MV-4-11 (cell line): Measurements from ENCODE around the gene OST4.

Experiments used
- DNase-seq: peaks from one replicate; lab custom pipeline; 2025; lab: John Stamatoyannopoulos, UW

The OST4 gene

DNA sequence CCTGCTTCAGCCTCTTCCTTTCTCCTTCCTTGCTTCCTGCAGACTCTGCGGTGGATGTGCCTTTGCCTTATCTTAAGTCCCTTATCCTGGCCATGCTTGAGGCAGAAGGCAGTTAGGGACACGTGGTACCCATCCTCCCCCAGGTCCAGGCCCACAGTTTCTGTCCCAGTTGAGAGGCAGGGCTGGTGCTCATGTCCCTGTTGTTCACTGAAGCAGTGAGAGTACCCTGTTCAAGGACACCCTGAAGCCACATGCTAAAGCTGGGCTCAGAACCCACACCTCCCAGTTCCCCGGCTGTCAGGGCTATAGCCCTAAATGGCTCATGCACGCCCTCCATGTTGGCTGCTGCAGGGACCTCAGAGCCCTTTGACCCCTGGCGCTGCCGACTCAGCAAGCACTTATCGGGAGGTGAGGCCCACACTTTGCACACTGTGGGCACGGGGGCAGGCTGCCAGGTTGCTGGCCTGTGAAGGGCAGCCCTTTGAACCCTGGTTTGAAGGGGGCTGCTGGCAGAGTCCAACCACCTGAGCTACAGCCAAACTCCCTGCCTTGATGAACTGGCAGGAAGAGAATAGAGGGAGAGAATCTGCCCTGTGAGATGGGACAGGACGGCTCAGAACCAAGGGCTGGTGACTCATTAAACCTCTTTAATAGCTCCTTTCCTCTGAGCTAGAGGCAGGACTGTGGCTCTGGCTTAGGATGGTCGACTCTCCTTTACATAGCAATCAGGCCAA is 21.4 kb upstream of the OST4 start:
- no peak for DNase-seq

DNA sequence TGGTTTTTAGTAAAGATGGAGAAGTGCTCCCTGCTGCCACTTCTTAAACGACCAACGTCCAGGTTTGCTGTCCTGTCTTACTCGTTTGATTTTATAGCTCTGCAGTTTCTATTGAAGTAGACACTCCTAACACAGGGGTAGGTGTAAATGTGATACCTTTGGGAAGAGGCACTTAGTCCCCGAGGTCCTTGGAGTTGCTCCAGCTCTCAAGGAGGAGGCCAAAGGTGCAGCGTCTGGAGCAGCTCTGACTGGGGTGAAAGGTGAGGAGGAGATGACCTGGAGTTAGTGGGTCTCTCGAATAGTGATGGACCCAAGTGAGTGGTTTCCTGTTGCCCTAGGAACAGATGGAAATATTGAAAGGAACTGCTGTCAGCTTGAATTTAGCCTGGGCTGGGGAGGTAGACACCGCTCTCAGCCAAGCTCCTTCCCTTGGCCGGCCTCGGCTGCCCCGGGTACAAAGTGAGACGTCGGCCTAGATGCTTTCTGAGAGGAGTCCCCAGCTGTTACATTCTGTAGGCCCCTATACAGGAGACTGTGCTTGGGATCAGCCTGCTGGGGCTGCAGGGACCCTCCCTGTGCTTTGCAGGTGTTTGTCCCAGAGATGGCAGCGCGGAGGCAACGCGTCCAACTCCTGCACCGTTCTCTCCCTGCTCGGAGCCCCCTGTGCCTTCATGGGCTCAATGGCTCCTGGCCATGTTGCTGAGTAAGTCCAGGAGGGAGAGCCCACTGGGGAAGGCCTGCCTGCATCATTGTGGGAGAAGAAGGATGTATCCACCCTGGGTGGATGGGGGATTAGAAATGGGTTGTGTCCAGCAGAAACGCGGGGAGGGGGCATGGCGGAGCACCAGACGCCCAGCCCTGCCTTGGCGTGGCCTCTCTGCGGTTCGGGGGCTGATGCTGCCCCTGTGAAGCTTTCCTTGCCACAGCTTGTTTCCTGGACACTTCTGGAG is 20.6 kb upstream of the OST4 start:
- DNase-seq = no peak

DNA sequence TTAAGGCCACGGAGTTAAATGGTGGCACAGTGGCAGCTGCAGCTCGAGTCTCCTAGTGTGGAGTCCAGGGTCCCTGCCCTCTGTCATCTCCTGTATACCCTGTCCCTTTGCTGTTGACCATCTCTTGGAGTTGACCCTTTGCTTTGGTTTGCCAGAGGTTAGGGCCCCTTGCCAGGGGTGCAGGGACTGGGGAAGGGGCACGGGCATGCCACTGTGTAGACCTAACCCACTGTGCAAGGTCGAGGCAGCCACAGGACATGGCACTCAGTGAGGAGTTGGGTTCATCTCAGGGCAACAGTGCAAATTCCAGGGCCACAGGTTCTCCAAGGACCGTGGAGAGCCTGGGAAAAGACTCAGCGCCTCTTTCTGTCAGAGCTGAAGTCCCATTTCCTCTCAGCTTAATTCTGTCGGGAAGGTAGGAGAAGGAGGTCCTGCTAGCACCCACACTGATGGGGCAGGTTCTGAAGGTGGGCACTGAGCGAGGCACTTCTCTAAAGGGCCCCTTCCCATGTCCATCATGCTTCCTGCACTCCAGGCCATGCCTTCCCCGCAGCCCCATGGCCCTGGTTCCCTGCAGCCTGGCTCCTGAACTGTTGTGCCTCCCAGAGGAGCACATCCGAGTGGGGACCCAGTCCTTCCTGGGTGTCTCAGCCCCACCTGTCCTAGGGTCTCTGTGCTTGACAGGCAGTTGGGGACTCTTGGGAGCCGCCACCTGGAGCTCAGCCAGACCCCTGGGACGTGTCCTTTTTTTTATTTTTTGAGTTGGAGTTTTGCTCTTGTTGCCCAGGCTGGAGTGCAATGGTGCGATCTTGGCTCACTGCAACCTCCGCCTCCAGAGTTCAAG is 17.9 kb upstream of the OST4 start:
- no peak for DNase-seq

DNA sequence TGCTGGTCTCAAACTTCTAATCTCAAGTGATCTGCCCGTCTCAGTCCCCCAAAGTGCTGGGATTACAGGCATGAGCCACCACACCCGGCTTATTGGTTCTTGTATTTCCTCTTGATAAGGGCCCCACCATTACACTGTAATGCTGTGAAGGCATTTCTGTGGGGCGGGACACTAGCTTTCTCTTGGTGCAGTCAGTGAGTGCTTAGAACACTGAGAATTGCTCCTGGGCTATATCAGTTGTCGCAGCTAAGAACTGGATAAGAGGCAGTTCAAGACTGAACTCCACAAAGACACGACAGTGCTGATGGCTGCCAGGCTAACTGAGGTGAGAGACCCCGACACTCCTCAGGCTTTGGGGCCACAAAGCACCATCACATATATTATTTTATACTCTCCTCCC is 17.2 kb upstream of the OST4 start:
- DNase-seq = no peak

DNA sequence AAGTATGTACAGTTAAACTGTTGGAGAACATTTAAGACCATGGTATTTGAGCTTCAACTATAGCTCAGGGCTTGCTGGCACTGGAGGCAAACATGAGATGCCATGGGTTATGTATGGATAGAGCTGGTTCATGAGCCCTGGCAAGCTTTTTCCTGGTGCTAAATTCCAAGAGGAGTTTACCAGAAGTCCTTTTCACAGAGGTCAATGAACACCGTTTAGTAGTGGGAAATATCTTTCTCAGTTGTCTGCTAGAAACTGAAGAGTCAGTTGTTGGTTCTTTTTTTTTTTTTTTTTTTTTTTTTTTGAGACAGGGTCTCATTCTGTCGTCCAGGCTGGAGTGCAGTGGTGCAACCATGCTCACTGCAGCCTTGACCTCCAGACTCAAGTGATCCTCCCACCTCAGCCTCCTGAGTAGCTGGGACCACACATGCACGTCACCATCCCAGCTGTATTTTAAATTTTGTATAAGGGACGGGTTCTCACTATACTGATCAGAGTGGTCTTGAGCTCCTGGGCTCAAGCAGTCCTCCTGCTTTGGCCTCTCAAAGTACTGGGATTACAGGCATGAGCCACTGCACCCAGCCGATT is 16.5 kb upstream of the OST4 start:
- DNase-seq = no peak

DNA sequence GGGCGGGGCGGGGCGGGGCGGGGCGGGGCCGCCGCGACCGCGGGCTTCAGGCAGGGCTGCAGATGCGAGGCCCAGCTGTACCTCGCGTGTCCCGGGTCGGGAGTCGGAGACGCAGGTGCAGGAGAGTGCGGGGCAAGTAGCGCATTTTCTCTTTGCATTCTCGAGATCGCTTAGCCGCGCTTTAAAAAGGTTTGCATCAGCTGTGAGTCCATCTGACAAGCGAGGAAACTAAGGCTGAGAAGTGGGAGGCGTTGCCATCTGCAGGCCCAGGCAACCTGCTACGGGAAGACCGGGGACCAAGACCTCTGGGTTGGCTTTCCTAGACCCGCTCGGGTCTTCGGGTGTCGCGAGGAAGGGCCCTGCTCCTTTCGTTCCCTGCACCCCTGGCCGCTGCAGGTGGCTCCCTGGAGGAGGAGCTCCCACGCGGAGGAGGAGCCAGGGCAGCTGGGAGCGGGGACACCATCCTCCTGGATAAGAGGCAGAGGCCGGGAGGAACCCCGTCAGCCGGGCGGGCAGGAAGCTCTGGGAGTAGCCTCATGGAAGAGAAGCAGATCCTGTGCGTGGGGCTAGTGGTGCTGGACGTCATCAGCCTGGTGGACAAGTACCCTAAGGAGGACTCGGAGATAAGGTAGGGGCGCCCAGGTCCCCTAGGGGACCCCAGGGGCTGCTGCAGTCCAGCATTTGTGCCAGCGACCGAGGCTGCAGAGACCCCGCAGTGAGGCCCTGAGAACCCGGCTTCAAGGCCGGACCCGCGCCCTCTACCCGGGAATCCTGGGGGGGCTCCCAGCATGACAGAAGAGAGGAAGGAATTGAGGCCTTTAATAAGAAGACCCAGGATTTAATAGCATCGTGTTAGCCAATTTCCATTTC is 15.5 kb upstream of the OST4 start, which contains the start of gene KHK:
Gene KHK (plus strand): TSS at position 49 of the 870 bp plus-strand sequence. CDS start 488 bp downstream, at position 537.
- no peak for DNase-seq

DNA sequence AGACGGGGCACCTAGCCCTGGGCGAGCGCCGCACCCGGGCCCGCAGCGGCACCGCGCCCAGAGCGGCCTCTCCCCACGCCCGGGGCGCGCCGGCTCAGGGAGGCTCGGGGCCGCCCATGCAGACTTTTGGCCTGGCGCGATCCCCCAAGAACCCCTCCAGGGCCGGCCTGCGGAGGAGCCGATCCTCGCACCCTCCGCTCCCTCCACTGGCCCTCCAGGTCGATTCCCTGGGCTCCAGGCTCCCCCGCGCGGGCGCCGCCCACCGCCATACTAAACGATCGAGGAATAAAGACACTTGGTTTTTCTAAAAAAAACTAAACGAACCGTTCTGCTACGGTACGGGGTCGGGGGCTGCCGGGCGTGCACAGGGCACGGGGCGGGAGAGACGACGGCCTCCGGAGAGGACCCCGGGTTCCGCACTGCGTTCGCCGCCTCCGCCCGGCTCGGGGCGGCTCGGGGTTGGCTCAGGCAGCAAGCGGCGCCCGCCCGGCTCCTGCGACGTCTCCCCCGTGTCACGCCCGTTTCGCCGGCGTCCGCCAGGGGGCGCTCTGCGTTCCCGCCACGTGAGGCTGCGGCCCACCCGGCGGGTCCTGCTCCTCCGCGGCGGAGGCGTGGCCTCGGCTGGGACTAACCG is 14.8 kb upstream of the OST4 start:
- peak; percentile 89 for DNase-seq

DNA sequence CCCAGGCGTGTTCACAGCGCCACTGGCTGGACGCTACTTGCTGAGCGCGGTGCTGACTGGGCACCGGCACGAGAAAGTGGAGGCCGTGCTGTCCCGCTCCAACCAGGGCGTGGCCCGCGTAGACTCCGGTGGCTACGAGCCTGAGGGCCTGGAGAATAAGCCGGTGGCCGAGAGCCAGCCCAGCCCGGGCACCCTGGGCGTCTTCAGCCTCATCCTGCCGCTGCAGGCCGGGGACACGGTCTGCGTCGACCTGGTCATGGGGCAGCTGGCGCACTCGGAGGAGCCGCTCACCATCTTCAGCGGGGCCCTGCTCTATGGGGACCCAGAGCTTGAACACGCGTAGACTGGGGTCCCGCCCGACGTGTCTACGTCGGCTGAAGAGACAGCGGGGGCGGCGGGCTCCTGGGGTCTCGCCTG is 14.2 kb upstream of the OST4 start:
- peak; percentile 55 for DNase-seq

DNA sequence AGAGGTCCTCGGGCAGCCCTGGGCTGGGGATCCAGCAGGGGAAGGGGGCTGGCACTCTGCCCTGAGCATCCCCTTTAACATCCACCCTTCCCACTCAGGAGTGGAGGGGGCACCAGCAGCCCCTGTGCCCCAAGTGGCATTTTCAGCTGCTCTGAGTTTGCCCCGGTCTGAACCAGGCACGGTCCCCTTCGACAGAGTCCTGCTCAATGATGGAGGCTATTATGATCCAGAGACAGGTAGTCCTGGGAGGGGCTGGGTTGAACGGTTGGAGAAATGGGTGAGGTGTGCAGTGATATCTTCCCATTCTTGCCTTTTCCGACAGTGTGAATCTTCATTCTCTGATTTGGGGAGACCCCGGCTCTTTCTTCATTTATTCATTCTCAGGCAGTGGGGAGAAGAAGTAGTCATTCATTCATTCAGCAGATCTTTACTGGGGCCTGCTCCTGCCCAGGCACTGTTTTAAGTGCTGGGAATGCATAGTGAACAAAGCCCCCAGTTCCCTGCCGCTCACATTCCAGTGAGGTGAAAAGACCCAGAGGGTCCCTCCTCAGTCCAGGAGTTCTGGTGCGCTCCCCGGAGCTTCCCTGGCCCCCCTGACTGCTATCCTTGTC is 13.7 kb upstream of the OST4 start:
- DNase-seq = no peak

DNA sequence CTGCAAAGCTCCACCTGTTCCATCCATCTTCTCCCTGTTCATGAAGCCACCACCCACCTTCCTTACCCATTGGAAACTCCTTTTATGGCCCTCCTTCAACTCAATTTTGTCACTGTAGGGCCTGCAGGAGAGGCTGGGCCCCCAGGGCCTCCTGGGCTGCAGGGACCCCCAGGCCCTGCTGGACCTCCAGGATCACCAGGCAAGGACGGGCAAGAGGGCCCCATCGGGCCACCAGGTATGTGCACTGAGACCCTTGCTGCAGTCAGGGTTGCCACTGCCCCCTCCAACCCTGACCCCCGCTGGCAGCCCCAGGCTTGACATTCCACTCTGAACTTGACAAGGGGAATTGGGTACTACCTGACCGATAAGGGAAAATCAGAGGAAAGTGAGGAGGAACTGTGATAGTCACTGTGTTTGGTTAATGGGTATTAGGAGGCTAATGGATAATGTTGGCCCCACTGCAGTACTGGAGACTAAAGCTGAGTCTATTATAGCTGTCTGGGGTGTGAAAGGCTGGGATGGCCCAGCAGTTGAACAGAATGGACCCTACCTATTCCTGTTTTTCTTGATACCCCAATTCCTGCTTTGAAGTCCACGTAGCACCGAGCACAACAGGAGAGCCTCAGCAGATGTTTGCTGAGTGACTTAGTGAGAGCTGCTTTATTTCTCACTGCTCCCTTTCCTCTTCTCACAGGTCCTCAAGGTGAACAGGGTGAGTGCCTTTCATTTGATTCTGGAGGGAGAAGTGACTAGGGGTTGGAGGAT is 13.0 kb upstream of the OST4 start:
- no peak for DNase-seq

DNA sequence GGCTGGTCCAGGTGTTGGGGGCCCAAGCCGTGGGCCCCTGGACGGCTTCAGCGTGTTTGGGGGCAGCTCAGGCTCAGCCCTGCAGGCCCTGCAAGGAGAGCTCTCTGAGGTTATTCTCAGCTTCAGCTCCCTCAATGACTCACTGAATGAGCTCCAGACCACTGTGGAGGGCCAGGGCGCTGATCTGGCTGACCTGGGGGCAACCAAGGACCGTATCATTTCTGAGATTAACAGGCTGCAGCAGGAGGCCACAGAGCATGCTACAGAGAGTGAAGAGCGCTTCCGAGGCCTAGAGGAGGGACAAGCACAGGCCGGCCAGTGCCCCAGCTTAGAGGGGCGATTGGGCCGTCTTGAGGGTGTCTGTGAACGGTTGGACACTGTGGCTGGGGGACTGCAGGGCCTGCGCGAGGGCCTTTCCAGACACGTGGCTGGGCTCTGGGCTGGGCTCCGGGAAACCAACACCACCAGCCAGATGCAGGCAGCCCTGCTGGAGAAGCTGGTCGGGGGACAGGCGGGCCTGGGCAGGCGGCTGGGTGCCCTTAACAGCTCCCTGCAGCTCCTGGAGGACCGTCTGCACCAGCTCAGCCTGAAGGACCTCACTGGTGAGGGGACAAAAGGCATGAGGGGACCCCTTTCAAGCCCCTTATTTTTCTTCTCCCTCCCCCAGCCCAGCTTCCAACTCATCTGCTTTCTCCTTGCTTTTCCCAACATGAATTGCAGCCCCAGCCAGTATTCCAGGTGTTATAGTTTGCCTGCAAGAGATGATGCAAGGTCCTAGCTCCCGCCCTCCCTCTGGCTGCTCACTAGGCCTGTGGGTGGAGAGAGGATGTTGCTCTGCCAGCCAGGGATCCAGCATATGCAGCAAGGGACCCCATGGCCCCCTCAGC is 12.2 kb upstream of the OST4 start:
- peak; percentile 9 for DNase-seq

DNA sequence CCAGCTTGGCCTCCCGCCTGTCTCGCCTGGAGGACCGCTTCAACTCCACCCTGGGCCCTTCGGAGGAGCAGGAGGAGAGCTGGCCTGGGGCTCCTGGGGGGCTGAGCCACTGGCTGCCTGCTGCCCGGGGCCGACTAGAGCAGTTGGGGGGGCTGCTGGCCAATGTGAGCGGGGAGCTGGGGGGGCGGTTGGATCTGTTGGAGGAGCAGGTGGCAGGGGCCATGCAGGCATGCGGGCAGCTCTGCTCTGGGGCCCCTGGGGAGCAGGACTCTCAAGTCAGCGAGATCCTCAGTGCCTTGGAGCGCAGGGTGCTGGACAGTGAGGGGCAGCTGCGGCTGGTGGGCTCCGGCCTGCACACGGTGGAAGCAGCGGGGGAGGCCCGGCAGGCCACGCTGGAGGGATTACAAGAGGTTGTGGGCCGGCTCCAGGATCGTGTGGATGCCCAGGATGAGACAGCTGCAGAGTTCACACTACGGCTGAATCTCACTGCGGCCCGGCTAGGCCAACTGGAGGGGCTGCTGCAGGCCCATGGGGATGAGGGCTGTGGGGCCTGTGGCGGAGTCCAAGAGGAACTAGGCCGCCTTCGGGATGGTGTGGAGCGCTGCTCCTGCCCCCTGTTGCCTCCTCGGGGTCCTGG is 11.4 kb upstream of the OST4 start:
- DNase-seq = no peak

DNA sequence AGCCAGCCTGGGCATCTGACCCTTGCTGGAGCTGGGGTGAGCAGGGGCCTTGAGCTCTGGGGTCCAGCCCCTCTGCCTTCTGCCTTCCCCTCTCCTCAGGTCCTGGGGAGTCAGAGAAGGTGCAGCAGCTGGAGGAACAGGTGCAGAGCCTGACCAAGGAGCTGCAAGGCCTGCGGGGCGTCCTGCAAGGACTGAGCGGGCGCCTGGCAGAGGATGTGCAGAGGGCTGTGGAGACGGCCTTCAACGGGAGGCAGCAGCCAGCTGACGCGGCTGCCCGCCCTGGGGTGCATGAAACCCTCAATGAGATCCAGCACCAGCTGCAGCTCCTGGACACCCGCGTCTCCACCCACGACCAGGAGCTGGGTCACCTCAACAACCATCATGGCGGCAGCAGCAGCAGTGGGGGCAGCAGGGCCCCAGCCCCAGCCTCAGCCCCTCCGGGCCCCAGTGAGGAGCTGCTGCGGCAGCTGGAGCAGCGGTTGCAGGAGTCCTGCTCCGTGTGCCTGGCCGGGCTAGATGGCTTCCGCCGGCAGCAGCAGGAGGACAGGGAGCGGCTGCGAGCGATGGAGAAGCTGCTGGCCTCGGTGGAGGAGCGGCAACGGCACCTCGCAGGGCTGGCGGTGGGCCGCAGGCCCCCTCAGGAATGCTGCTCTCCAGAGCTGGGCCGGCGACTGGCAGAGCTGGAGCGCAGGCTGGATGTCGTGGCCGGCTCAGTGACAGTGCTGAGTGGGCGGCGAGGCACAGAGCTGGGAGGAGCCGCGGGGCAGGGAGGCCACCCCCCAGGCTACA is 10.7 kb upstream of the OST4 start:
- DNase-seq = peak; percentile 12

DNA sequence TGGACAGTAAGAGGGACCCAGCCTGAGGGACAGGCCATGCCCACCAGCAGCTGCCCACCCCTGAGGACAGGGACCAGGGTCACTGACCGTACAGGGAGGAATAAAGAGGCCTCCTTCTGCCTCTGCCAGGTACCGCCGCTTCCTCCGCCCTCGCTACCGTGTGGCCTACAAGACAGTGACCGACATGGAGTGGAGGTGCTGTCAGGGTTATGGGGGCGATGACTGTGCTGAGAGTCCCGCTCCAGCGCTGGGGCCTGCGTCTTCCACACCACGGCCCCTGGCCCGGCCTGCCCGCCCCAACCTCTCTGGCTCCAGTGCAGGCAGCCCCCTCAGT is 9.1 kb upstream of the OST4 start:
- no peak for DNase-seq

DNA sequence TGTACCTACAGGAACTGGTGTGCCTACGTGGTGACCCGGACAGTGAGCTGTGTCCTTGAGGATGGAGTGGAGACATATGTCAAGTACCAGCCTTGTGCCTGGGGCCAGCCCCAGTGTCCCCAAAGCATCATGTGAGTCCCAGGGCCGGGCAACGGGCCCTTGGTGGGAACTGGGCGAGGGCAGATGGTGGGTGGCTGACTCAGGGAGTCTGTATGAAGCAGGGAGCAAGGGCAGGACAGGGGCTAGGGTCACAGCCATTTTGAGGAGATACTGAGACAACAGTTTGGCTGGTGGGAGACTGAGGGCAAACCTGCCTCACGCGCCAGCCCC is 8.7 kb upstream of the OST4 start:
- DNase-seq = no peak

DNA sequence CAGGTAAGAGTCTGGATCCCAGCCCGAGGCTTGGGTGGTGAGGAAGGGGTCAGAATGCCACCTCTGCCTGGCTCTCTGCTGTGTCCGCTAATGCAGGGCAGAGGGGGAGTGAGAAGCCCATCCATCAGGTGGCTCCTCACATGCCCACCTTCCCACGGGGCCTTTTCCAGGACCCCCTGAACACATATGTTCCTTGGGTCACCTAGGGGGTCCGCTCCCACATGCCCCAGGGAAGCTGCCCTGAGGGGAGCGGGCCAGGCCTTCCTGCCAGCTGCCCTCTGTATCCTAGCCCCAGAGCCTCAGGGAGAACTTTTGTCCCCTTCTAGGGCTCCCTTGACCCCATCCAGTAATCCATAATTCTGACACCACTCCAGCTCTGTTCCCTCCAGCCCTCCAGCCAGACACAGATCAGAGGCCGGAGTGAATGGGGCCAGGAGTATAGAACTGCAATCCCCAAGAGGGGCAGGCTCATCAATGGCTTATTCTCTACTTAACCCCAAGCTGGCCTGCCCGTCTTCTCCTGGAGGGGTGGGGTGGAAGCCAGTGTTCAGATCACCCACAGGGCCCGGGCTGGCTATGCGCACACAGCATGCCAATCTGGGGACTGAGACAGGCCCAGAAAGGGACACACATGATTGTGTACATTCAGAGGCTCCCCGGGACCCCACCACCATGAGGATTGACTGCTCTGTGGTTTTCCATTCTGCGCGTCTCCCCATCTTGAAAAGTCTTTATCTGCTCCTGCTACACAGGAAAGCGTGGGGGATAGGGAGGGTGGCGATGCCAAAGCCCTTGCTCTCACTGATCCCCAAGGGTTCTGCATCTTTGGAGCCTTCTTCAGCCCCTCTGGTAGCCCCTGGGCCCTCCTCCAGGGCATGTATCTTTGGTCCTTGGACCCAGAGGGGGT is 8.0 kb upstream of the OST4 start:
- no peak for DNase-seq
